RWPE2 (cell line): Measurements from ENCODE around the gene RAD23A.

Experiments used
- ATAC-seq: fragments of 200-7000 bp; cut with Tn5 transposase; 3 replicates; pipeline ENCODE4 v1.9.1; 2021; ENCODE audit warnings: low read depth
- DNase-seq: peaks from one replicate; pipeline ENCODE4 v3.0.0-alpha.2; 2020; ENCODE audit warnings: low spot score
- H3K27ac ChIP-seq: fragments of 450-650 bp; 2 replicates; pipeline ENCODE4 v1.5.1; 2017; ENCODE audit warnings: mild to moderate bottlenecking; ENCODE audit not compliant: poor library complexity, severe bottlenecking
- H3K27me3 ChIP-seq: fragments of 250-450 bp; sonication (Bioruptor Pico); 2 replicates; pipeline ENCODE4 v1.5.1; 2021; ENCODE audit warnings: mild to moderate bottlenecking, moderate library complexity; ENCODE audit not compliant: insufficient read depth, poor library complexity, severe bottlenecking
- H3K36me3 ChIP-seq: fragments of 250-450 bp; sonication (Bioruptor Pico); 2 replicates; pipeline ENCODE4 v1.5.1; 2020; ENCODE audit warnings: low read depth, mild to moderate bottlenecking, moderate library complexity
- H3K4me1 ChIP-seq: fragments of 250-450 bp; sonication (Bioruptor Pico); 2 replicates; pipeline ENCODE4 v1.5.1; 2021; ENCODE audit warnings: mild to moderate bottlenecking, moderate library complexity; ENCODE audit not compliant: insufficient read depth, poor library complexity, severe bottlenecking
- H3K4me3 ChIP-seq: fragments of 250-450 bp; sonication (Bioruptor Pico); 2 replicates; pipeline ENCODE4 v1.5.1; 2021; ENCODE audit warnings: mild to moderate bottlenecking, moderate library complexity; ENCODE audit not compliant: severe bottlenecking
- H3K9me3 ChIP-seq: fragments of 250-450 bp; sonication (Bioruptor Pico); 2 replicates; pipeline ENCODE4 v1.5.1; 2021; ENCODE audit warnings: mild to moderate bottlenecking, moderate library complexity; ENCODE audit not compliant: severe bottlenecking
- CTCF ChIP-seq: fragments of 450-650 bp; IDR thresholded peaks from one replicate; pipeline ENCODE4 v1.5.1; 2017; ENCODE audit warnings: mild to moderate bottlenecking, moderate library complexity; ENCODE audit not compliant: poor library complexity, severe bottlenecking

The RAD23A gene

GRCh38 chr19:12991296-12991695, 45.6 kb downstream of the RAD23A start:
- Histone ChIP-seq H3K36me3 (no peaks in the 10 kb centered on the region), H3K4me1 (no peaks in the 10 kb centered on the region), H3K4me3 (no peak overlapping the region), H3K27me3 (no peaks in the 10 kb centered on the region), H3K9me3 (no peaks in the 10 kb centered on the region), H3K27ac (no peak overlapping the region)
- DNase-seq (no peak), ATAC-seq (no peak)
- no peak for TF ChIP-seq CTCF

GRCh38 chr19:12992729-12993128, 47.1 kb downstream of the RAD23A start:
- no peak for TF ChIP-seq CTCF
- H3K4me1 ChIP-seq: no peaks in the 10 kb centered on the region
- ATAC-seq: no peak
- no peak for DNase-seq
- no peak overlapping the region for H3K4me3 ChIP-seq
- no peaks in the 10 kb centered on the region for H3K36me3 ChIP-seq
- no peaks in the 10 kb centered on the region for H3K27me3 ChIP-seq
- H3K27ac ChIP-seq: no peak overlapping the region
- no peaks in the 10 kb centered on the region for H3K9me3 ChIP-seq

GRCh38 chr19:12993562-12993961, 47.9 kb downstream of the RAD23A start:
- Histone ChIP-seq H3K27ac (no peak overlapping the region), H3K4me1 (no peaks in the 10 kb centered on the region), H3K27me3 (no peaks in the 10 kb centered on the region), H3K9me3 (no peaks in the 10 kb centered on the region), H3K4me3 (no peak overlapping the region), H3K36me3 (no peaks in the 10 kb centered on the region; the same call in 1 of the 2 replicates)
- ATAC-seq (no peak), DNase-seq (no peak)
- TF ChIP-seq CTCF: no peak

- Histone ChIP-seq H3K27me3 (no peaks in the 10 kb centered on the region), H3K36me3 (peaks cover 3% of the 10 kb centered on the region; the same call in 1 of the 2 replicates), H3K27ac (peak within 1 kb of the TSS; percentile 53), H3K4me3 (peak within 1 kb of the TSS; percentile 53), H3K9me3 (no peaks in the 10 kb centered on the region), H3K4me1 (no peaks in the 10 kb centered on the region)
- TF ChIP-seq CTCF: no peak
- no peak for DNase-seq
- peak; percentile 44; the same call in 2 of the 3 replicates for ATAC-seq
These were observed 49.3 kb downstream of the RAD23A start, which contains the start of gene NFIX for GRCh38 chr19:12994701-12995595. Gene NFIX, plus strand, starts transcription at chr19:12995475. Its CDS starts 363 bp downstream, at chr19:12995838.
